Measurements from ENCODE around the gene HMGCR.

The HMGCR gene

DNA sequence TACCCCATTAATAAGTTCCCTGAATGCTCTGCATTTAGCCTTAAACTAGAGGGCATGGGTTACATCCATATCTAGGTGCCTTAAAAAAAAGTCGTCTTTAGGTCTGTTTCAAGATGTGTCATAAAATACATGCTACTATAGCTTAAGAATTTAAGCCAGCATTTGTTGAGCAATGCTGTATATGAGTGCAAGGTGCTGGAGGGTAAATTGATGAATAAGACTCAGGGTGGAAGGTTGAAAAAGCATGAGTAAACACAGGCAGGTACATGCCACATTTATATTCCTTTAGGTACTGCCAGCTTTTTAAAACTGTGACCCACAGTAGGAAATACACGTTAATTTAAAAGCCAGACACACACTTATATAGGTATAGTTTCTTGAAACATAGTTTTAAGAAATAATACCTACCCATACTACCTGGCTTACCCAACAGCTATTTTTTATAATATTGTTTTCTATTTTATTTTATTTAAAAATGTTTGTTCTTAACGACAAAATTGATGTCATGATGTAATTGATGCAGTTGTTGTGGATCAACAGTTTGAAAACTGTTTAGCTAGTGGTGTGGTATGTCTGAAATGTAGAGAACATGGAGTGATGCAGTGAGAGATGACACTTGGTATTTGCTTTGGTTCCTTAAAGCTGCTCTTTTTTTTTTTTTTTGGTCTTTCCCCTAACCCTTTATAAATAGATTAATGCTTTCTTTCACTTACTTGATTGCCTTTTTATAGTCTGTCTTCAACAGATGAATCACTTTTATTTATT lies 3.9 kb downstream of the HMGCR start:
- DNase-seq (ENCODE audit: low spot score) = no peak

GRCh38 chr5:75341934-75342333 lies 4.9 kb downstream of the HMGCR start:
- DNase-seq (ENCODE audit: low spot score) = no peak

- DNase-seq (ENCODE audit: low spot score) = no peak
Measured at GRCh38 chr5:75342836-75343235, 5.8 kb downstream of the HMGCR start.

- DNase-seq (ENCODE audit: low spot score) = no peak
Measured at GRCh38 chr5:75348241-75348640, 11.2 kb downstream of the HMGCR start.

GRCh38 chr5:75349663-75350062 lies 12.6 kb downstream of the HMGCR start:
- no peak for DNase-seq (ENCODE audit: low spot score)

GRCh38 chr5:75351139-75351926 lies 14.3 kb downstream of the HMGCR start:
- no peak for DNase-seq (ENCODE audit: low spot score)

DNA sequence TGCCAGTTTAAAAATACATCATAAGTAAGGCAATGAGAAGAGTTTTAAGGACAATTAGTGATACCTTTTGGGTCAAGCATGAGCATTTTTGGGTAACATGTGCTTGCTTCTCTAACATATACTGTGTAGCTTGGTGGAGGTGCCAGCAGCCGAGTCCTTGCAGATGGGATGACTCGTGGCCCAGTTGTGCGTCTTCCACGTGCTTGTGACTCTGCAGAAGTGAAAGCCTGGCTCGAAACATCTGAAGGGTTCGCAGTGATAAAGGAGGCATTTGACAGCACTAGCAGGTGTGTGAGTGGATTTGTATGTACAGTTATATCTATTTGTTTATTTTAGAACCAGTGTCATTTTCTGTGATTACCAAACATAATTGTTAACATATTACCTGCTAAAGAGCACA lies 18.2 kb downstream of the HMGCR start:
- DNase-seq (ENCODE audit: low spot score) = no peak

DNA sequence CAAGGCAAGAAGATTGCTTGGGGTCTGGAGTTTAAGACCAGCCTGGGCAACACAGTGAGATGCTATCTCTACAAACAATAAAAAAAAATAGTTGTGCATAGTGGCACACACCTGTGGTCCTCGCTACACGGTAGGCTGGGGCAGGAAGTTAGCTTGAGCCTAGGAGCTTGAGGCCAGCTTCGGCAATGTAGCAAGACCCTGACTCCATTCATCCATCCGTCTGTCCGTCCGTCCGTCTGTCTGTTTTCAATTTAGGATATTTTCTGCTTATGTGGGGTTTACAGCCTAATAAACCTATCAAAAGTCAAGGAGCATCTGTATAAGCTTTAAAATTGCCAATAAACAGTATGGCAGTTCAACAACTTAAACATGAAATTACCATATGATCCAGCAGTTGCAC lies 19.7 kb downstream of the HMGCR start:
- DNase-seq (ENCODE audit: low spot score) = no peak

DNA sequence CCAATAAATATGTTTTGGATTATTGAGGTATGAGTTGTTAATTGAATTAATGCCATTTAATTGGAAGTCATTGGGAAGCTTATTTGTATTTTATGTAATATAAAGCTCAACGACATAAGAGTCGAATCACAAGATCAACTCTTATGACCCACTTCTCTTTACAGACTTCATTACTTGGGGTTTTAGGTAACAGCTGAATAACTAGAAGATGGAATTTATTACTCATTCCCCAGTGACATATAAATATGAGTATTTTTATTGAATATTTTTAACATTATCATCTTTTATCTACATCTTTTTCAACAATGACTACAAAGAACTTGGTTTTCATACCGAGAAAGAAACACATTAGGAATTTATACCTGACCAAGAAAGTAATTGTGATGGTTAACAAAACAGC lies 21.1 kb downstream of the HMGCR start:
- DNase-seq (ENCODE audit: low spot score) = no peak

- DNase-seq (ENCODE audit: low spot score) = no peak
Measured at GRCh38 chr5:75361310-75361709, 24.3 kb downstream of the HMGCR start.

DNA sequence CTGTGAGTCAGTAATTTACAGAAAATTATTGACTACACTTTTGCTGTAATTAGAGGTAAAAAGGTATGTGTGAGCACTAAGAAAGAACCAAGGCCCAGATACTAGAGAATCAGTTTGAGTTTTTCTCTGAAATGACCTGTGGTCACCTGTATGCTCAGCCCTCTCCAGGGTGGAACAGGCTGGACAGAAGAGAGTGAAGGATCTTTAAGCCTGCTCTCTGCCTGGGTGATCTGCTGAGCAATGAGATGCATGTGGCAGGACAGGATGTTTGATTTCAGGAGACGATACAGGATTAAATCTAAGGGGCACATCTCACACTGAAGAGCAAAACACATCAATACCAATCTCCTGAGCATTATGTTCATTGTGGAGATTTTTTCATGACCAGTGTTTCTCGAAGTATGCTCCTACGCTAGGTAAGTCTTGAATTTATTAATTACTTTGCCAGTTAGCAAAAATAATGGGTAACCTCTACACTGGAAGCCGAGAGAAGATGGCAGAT lies 25.5 kb downstream of the HMGCR start:
- DNase-seq (ENCODE audit: low spot score) = no peak

DNA sequence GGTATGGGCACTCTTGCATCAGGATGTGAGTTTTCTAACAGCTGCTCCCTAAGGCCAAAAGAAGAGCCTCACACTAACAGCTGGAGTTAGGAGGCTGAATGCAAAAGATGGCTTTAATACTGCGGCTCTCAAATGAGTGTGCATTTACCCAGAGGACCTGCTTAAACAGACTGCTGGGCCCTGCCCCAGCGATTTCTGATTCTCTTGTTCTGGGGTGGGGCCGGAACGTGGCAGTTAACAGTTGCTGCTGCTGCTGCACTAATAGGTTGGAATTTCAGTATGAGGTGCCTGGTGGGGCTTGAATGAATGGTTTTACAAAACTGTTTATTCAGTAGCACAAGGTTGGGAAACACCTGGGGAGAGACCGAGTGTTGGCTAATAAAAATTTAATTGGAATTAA lies 26.1 kb downstream of the HMGCR start:
- no peak for DNase-seq (ENCODE audit: low spot score)

GRCh38 chr5:75363726-75364495 lies 26.9 kb downstream of the HMGCR start:
- no peak for DNase-seq (ENCODE audit: low spot score)

GRCh38 chr5:75364571-75365280 lies 27.7 kb downstream of the HMGCR start:
- no peak for DNase-seq (ENCODE audit: low spot score)

GRCh38 chr5:75365740-75366139 lies 28.7 kb downstream of the HMGCR start:
- DNase-seq (ENCODE audit: low spot score) = no peak

DNA sequence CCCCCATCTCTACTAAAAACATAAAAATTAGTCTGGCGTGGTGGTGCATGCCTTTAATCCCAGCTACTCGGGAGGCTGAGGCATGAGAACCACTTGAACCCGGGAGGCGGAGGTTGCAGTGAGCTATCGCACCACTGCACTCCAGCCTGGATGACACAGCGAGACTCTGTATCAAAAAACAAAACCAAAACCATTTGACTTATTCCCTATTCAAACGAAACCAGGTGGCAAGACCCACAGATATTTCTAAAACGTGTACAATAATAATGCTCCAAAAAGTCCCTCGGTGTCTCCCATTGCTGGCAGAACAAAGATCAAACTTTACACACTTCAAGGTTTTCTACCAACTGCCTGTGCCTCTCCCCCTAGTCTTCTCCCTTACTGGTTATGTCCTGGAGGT lies 29.8 kb downstream of the HMGCR start:
- DNase-seq (ENCODE audit: low spot score) = no peak

DNA sequence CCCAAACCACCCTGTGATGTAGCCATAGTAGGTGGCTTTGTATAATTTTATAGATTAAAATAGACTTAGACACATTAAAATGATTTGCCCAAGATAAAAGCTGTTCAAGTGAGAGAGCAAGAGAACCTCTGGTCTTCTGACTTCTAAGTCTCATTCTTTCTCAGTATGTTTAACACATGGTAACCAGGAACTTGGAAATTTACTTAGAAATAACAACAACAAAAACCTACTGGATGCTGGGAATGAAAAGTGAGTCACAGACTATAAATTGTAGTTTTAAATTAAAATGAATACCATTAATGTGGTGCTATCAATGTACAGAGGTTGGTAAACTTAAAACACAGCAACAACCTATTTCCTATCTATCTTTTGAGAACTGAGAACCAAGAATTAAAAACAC lies 30.4 kb downstream of the HMGCR start:
- no peak for DNase-seq (ENCODE audit: low spot score)

- DNase-seq (ENCODE audit: low spot score) = no peak
Measured at GRCh38 chr5:75368391-75368790, 31.4 kb downstream of the HMGCR start.

DNA sequence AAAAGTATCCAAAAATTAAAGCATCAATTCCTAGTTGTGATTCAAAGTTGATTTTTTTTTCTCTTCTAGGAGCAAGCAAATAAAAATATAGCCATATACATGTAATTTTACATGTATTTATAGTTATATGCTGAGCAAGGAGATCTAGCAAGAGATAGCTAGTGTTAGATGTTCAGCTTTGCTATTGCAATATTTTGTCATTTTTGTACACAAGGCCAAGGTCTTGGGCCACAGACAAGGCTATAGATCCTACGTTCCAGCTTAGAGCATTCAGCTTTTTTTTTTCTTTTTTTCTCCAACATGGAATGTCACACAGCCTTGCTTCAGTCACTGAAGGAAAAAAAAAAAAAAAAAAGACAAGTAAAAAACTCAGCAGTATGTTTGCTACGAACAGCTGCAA lies 36.8 kb downstream of the HMGCR start:
- no peak for DNase-seq (ENCODE audit: low spot score)

DNA sequence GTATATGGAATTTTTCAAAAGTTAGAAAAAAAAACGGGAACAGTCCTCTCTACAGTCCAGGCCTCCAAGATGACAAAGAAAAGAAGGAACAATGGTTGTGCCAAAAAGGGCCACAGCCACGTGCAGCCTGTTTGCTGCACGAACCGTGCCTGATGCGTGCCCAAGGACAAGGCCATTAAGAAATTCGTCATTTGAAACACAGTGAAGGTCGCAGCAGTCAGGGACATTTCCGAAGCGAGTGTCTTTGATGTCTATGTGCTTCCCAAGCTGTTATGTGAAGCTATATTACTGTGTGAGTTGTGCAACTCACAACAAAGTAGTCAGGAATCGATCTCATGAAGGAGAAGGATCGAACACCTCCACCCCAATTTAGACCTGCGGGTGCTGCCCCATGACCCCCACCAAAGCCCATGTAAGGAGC lies 37.4 kb downstream of the HMGCR start:
- no peak for DNase-seq (ENCODE audit: low spot score)

DNA sequence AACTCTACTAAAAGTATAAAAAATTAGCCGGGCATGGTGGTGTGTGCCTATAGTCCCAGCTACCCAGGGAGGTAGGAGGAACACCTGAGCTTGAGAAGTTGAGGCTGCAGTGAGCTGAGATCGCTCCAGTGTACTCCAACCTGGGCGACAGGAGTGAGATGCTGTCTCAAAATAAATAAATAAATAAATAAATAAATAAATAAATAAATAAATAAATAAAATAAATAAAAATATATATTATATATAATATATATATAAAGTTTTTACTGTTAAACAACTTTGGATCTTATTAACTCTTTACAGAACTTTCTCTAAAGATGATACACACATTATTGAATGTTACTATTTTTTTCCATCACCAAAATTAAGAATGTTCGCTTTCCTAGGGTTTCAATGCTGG lies 38.4 kb downstream of the HMGCR start:
- DNase-seq (ENCODE audit: low spot score) = no peak

DNA sequence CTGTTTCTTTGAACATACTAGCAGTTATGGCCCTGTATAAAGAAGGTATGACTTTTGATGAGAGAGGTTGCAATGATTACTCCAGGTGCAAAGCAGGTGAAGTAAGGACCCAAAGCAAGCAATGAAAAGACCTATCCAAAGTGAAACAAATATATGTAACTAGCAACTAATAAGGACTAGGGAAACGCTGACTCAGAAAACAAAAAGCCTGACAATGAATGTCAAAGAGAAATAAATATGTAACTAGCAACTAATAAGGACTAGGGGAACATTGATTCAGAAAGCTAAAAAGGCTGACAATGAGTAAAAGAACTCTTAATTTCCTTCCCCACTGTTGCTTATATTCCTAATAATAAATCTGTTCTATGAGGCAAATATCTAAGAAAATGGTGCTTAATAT lies 43.1 kb downstream of the HMGCR start:
- DNase-seq (ENCODE audit: low spot score) = no peak
